NCI-H2029 (cell line): Measurements from ENCODE around the gene OSBP.
"Not testable (repeated sequence)": the region's sequence is repeated elsewhere in the genome, so short reads cannot be mapped to it uniquely, and the experiment has no call there.

Experiments used
- DNase-seq: peaks from one replicate; lab custom pipeline; 2025; lab: John Stamatoyannopoulos, UW

OSBP gene

GRCh38 chr11:59615637-59616395, at the start of gene OSBP:
Gene OSBP, minus strand, starts transcription at chr11:59615774. Its CDS starts 110 bp downstream, at chr11:59615664.
- DNase-seq: peak; percentile 99

GRCh38 chr11:59660621-59661020, 45.0 kb upstream of the OSBP start:
- DNase-seq: no peak

- DNase-seq: no peak
Observed at GRCh38 chr11:59659981-59660380, 44.4 kb upstream of the OSBP start.

- DNase-seq: no peak
Observed at GRCh38 chr11:59658036-59658435, 42.5 kb upstream of the OSBP start.

GRCh38 chr11:59654893-59655292, 39.3 kb upstream of the OSBP start:
- DNase-seq: no peak

- no peak for DNase-seq
Observed at GRCh38 chr11:59647245-59647980, 31.8 kb upstream of the OSBP start.

- no peak for DNase-seq
Observed at GRCh38 chr11:59644528-59644927, 29.0 kb upstream of the OSBP start.

- DNase-seq: no peak
Observed at GRCh38 chr11:59643390-59643789, 27.8 kb upstream of the OSBP start.

- DNase-seq: no peak
Observed at GRCh38 chr11:59641156-59641555, 25.6 kb upstream of the OSBP start.

- DNase-seq: no peak
Observed at GRCh38 chr11:59630493-59630892, 14.9 kb upstream of the OSBP start.

- no peak for DNase-seq
Observed at GRCh38 chr11:59629996-59630395, 14.4 kb upstream of the OSBP start.

GRCh38 chr11:59626969-59627368, 11.4 kb upstream of the OSBP start:
- not testable (repeated sequence) for DNase-seq

GRCh38 chr11:59625703-59626102, 10.1 kb upstream of the OSBP start:
- DNase-seq: no peak

GRCh38 chr11:59617876-59618275, 2.3 kb upstream of the OSBP start:
- no peak for DNase-seq

GRCh38 chr11:59616396-59616982, 915 bp upstream of the OSBP start:
- DNase-seq: no peak

GRCh38 chr11:59615120-59615636, 396 bp downstream of the OSBP start:
- peak; percentile 47 for DNase-seq

- DNase-seq: no peak
Observed at GRCh38 chr11:59614277-59615119, 1.1 kb downstream of the OSBP start.

- peak; percentile 79 for DNase-seq
Observed at GRCh38 chr11:59611570-59612565, 3.7 kb downstream of the OSBP start.

- no peak for DNase-seq
Observed at GRCh38 chr11:59610289-59610688, 5.3 kb downstream of the OSBP start.

- DNase-seq: no peak
Observed at GRCh38 chr11:59607703-59608454, 7.7 kb downstream of the OSBP start.
